H1 (cell line): ENCODE measurements around the gene RAP1B. TPM values are rescaled to one million over a fixed set of nuclear protein-coding genes. Genes with fewer than 3 reads are reported as not detected.

Source experiments
- BRCA1 ChIP-seq: IDR thresholded peaks from 2 replicates; pipeline ENCODE4 v1.6.1; 2012; ENCODE audit warnings: low read depth, low read length, improper control_type of control experiment
- polyA plus RNA-seq, 7 experiments: library from polyadenylated mRNA; depleted of rRNA in 3 of 7; stranded (reverse) in 5 of 7; unstranded in 2 of 7; fragments of >200 nt in 5 of 7; fragments of 200-250 nt in 2 of 7; gene quantifications; 1 replicate in 5 of 7; 2 replicates in 1 of 7; 4 replicates in 1 of 7; pipeline versions ENCODE4 v1.2.1 to v1.2.3, GENCODE V29; 2011 to 2013; ENCODE audit warnings: missing spikeins in 2 of 7, mixed read lengths in 2 of 7
- total RNA-seq: library from RNA; stranded (reverse); fragmentation: NEBNext Ultra II Directional; extraction: Animal tissue kit (Norgen Biotek cat#: 25700); gene quantifications from 2 replicates; pipeline ENCODE4 v1.2.1, GENCODE V29; 2021

Gene RAP1B
- total and polyA plus RNA-seq, 2 of the 8 experiments (the other 6 are each of a cell fraction or from before 2014, with no cell fraction given), result 61.4 to 112 TPM

DNA sequence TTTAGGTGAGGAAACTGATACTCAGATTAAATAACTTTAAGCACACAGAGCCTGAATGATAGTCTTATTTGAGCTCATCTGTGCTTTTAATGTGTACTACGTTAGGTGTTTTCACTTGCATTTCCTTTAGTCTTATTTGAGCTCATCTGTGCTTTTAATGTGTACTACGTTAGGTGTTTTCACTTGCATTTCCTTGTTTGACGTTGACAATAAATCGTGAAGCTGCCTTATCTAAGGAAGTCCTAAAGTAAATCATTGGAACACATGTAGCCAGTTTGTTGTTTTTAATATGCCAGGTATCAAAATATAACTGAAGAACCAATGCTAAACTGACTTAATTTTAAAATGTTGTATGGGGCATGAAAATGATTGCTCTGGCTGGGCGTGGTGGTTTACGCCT is 2.0 kb downstream of the RAP1B start (continued):
- TF ChIP-seq BRCA1, result no peak
